Ishikawa (cell line): ENCODE data around the gene SLCO4A1.

Experiments
- CEBPB ChIP-seq: IDR thresholded peaks from 2 replicates; pipeline ENCODE4 v1.6.1; 2012
- CREB1 ChIP-seq: IDR thresholded peaks from 2 replicates; pipeline ENCODE4 v1.6.1; 2012; ENCODE audit warnings: low read depth
- EGR1 ChIP-seq: IDR thresholded peaks from 2 replicates; pipeline ENCODE4 v1.6.1; 2012
- EP300 ChIP-seq: IDR thresholded peaks from 2 replicates; pipeline ENCODE4 v1.6.1; 2012; ENCODE audit warnings: borderline replicate concordance
- FOXM1 ChIP-seq: IDR thresholded peaks from 2 replicates; pipeline ENCODE4 v1.6.1; 2012; ENCODE audit warnings: low read depth, borderline replicate concordance
- MAX ChIP-seq: IDR thresholded peaks from 2 replicates; pipeline ENCODE4 v1.6.1; 2012
- NFIC ChIP-seq: IDR thresholded peaks from 2 replicates; pipeline ENCODE4 v1.6.1; 2012
- RAD21 ChIP-seq: IDR thresholded peaks from 2 replicates; pipeline ENCODE4 v1.6.1; 2012; ENCODE audit warnings: low read depth
- REST ChIP-seq: IDR thresholded peaks from 2 replicates; pipeline ENCODE4 v1.6.1; 2012; ENCODE audit warnings: low read depth, mild to moderate bottlenecking
- TAF1 ChIP-seq: IDR thresholded peaks from 2 replicates; pipeline ENCODE4 v1.6.1; 2012; ENCODE audit warnings: low read depth, mild to moderate bottlenecking
- TCF12 ChIP-seq: IDR thresholded peaks from 2 replicates; pipeline ENCODE4 v1.6.1; 2012; ENCODE audit warnings: low read depth
- TEAD4 ChIP-seq: IDR thresholded peaks from 2 replicates; pipeline ENCODE4 v1.6.1; 2012
- USF1 ChIP-seq: IDR thresholded peaks from 2 replicates; pipeline ENCODE4 v1.6.1; 2012
- YY1 ChIP-seq: IDR thresholded peaks from 2 replicates; pipeline ENCODE4 v1.6.1; 2012; ENCODE audit warnings: low read depth
- ZBTB7A ChIP-seq: IDR thresholded peaks from 2 replicates; pipeline ENCODE4 v1.6.1; 2012; ENCODE audit warnings: low read depth

Gene SLCO4A1

GRCh38 chr20:62601714-62602113 is 40.6 kb upstream of the SLCO4A1 start:
- TF ChIP-seq YY1 (no peak), MAX (no peak), USF1 (no peak), EP300 (no peak), REST (no peak), CREB1 (no peak), TCF12 (no peak), RAD21 (no peak), NFIC (no peak), ZBTB7A (no peak), TEAD4 (no peak), CEBPB (no peak), TAF1 (no peak), EGR1 (no peak), FOXM1 (no peak)

- TF ChIP-seq CEBPB = 0 out of 2 replicates have a peak, but pooled peaks have one; percentile 28
- no peak for TF ChIP-seq FOXM1
These were observed 39.8 kb upstream of the SLCO4A1 start for GRCh38 chr20:62602550-62602949.

GRCh38 chr20:62603021-62603906 is 39.0 kb upstream of the SLCO4A1 start:
- TF ChIP-seq EP300 = peak; percentile 70
- TF ChIP-seq CREB1 = no peak
- peak; percentile 94 for TF ChIP-seq NFIC
- no peak for TF ChIP-seq EGR1
- TF ChIP-seq CEBPB = peak; percentile 59; the same call in 1 of the 2 replicates
- peak; percentile 75; the same call in 1 of the 2 replicates for TF ChIP-seq TCF12
- TF ChIP-seq MAX = peak; percentile 46; the same call in 1 of the 2 replicates
- TF ChIP-seq ZBTB7A = no peak
- no peak for TF ChIP-seq FOXM1
- peak; percentile 40; the same call in 1 of the 2 replicates for TF ChIP-seq TEAD4
- no peak for TF ChIP-seq YY1
- TF ChIP-seq TAF1 = no peak
- TF ChIP-seq RAD21 = no peak

- no peak for TF ChIP-seq CEBPB
- TF ChIP-seq RAD21 = no peak
- no peak for TF ChIP-seq FOXM1
- no peak for TF ChIP-seq YY1
- no peak for TF ChIP-seq ZBTB7A
- no peak for TF ChIP-seq NFIC
- TF ChIP-seq REST = no peak
- TF ChIP-seq TCF12 = no peak
- no peak for TF ChIP-seq TAF1
- TF ChIP-seq TEAD4 = no peak
- TF ChIP-seq EP300 = no peak
- TF ChIP-seq USF1 = no peak
- no peak for TF ChIP-seq MAX
- TF ChIP-seq EGR1 = no peak
- no peak for TF ChIP-seq CREB1
These were observed 38.2 kb upstream of the SLCO4A1 start for GRCh38 chr20:62603907-62604785.

GRCh38 chr20:62604796-62605195 is 37.5 kb upstream of the SLCO4A1 start:
- no peak for TF ChIP-seq FOXM1
